SK-N-SH (cell line): Measurements from ENCODE around the gene TMEM165. TPM values are rescaled to one million over a fixed set of nuclear protein-coding genes. Genes with fewer than 3 reads are reported as not detected.

Experiments used
- CTCF ChIA-PET: fragments of 300-600, 350-600 bp; formaldehyde crosslinking; extraction: SDS; loops from one replicate; lab custom pipeline; 2021; lab: Yijun Ruan, JAX
- POLR2A ChIA-PET: fragments of 350-600 bp; sonication (Branson Sonifier 250); formaldehyde crosslinking; extraction: SDS; loops from one replicate; lab custom pipeline; 2020; ENCODE audit warnings: antibody characterized with exemption, inconsistent platforms; lab: Yijun Ruan, JAX
- DNase-seq: peaks from one replicate; pipeline ENCODE4 v3.0.0; 2012
- H2AFZ ChIP-seq: fragments of 200-600 bp; sonication (generic); 2 replicates; pipeline ENCODE4 v1.8.1; 2016; ENCODE audit warnings: antibody characterized with exemption, mild to moderate bottlenecking, low read depth
- H3F3A ChIP-seq: fragments of 200-600 bp; sonication (generic); replicated peaks from 2 replicates; pipeline ENCODE3; 2016; ENCODE audit warnings: antibody characterized with exemption, mild to moderate bottlenecking; ENCODE audit not compliant: insufficient read depth
- H3K27ac ChIP-seq, 2 experiments: fragments of 200-500 bp in 1 of 2; fragments of 200-600 bp in 1 of 2; sonication (Bioruptor generic) in 1 of 2; sonication (generic), shearing (Covaris generic) in 1 of 2; 2 replicates each; pipeline versions ENCODE4 v1.5.1 to v1.6.1; 2014 to 2016; ENCODE audit warnings: low read depth in 2 of 2, inconsistent platforms in 1 of 2, low read length in 1 of 2, mild to moderate bottlenecking in 1 of 2, mixed read lengths in 1 of 2
- H3K27me3 ChIP-seq: fragments of 200-600 bp; sonication (generic), shearing (Covaris generic); 2 replicates; pipeline ENCODE4 v1.6.1; 2016; ENCODE audit warnings: mixed run types; ENCODE audit not compliant: insufficient read depth
- H3K36me3 ChIP-seq, 2 experiments: fragments of 200-500 bp in 1 of 2; fragments of 200-600 bp in 1 of 2; sonication (Bioruptor generic) in 1 of 2; sonication (generic) in 1 of 2; replicated peaks in 1 of 2; 2 replicates each; pipeline versions ENCODE3 to v1.5.1; 2014 to 2016; ENCODE audit warnings: low read length in 1 of 2, mild to moderate bottlenecking in 1 of 2; ENCODE audit not compliant: insufficient read depth in 2 of 2, control insufficient read depth in 1 of 2
- H3K4me1 ChIP-seq, 2 experiments: fragments of 200-500 bp in 1 of 2; fragments of 200-600 bp in 1 of 2; sonication (Bioruptor generic) in 1 of 2; sonication (generic), shearing (Covaris generic) in 1 of 2; 2 replicates each; pipeline versions ENCODE4 v1.5.1 to v1.6.1; 2014 to 2016; ENCODE audit warnings: low read depth in 1 of 2, low read length in 1 of 2, mixed run types in 1 of 2; ENCODE audit not compliant: insufficient read depth in 2 of 2, control insufficient read depth in 1 of 2
- H3K4me2 ChIP-seq: fragments of 200-600 bp; sonication (generic), shearing (Covaris generic); 2 replicates; pipeline ENCODE4 v1.6.1; 2017; ENCODE audit warnings: mixed run types
- H3K4me3 ChIP-seq, 2 experiments: fragments of 200-500 bp in 1 of 2; fragments of 200-600 bp in 1 of 2; sonication (Bioruptor generic) in 1 of 2; sonication (generic), shearing (Covaris generic) in 1 of 2; 2 replicates each; pipeline versions ENCODE4 v1.5.1 to v1.8.1; 2014 to 2016; ENCODE audit warnings: low read depth in 2 of 2, inconsistent platforms in 1 of 2, low read length in 1 of 2, mild to moderate bottlenecking in 1 of 2, mixed read lengths in 1 of 2, moderate library complexity in 1 of 2
- H3K79me2 ChIP-seq: fragments of 200-600 bp; sonication (generic); 2 replicates; pipeline ENCODE4 v1.8.1; 2017; ENCODE audit warnings: mild to moderate bottlenecking; ENCODE audit not compliant: insufficient read depth
- H3K9ac ChIP-seq: fragments of 200-600 bp; sonication (generic); 2 replicates; pipeline ENCODE4 v1.6.1; 2017; ENCODE audit warnings: mixed run types
- H3K9me2 ChIP-seq: fragments of 200-600 bp; sonication (generic); 2 replicates; pipeline ENCODE4 v1.6.1; 2017; ENCODE audit warnings: mixed run types
- H3K9me3 ChIP-seq: fragments of 200-600 bp; sonication (generic); 2 replicates; pipeline ENCODE4 v1.6.1; 2017; ENCODE audit warnings: mixed run types, mild to moderate bottlenecking, moderate library complexity
- H4K20me1 ChIP-seq: fragments of 200-600 bp; sonication (generic); 2 replicates; pipeline ENCODE4 v1.6.1; 2017; ENCODE audit warnings: mild to moderate bottlenecking, mixed run types; ENCODE audit not compliant: insufficient read depth
- FOSL2 ChIP-seq: IDR thresholded peaks from 2 replicates; pipeline ENCODE4 v1.4.0; 2012; ENCODE audit warnings: low read depth, mild to moderate bottlenecking, moderate library complexity, borderline replicate concordance
- FOXJ3 ChIP-seq: sonication (generic); formaldehyde crosslinking; IDR thresholded peaks from 2 replicates; pipeline ENCODE4 v1.5.1; 2020; ENCODE audit warnings: mild to moderate bottlenecking, missing genetic modification reagents
- GABPA ChIP-seq: IDR thresholded peaks from 2 replicates; pipeline ENCODE4 v1.4.0; 2012; ENCODE audit warnings: low read depth, mild to moderate bottlenecking
- JUND ChIP-seq: IDR thresholded peaks from 2 replicates; pipeline ENCODE4 v1.4.0; 2012
- MEF2A ChIP-seq: IDR thresholded peaks from 2 replicates; pipeline ENCODE4 v1.4.0; 2012; ENCODE audit warnings: low read depth, borderline replicate concordance
- MXI1 ChIP-seq: IDR thresholded peaks from 2 replicates; pipeline ENCODE4 v1.6.1; 2012; ENCODE audit warnings: mild to moderate bottlenecking, low read depth, low read length, improper control_type of control experiment
- NFIC ChIP-seq: IDR thresholded peaks from 2 replicates; pipeline ENCODE4 v1.4.0; 2012; ENCODE audit warnings: borderline replicate concordance
- PBX3 ChIP-seq: IDR thresholded peaks from 2 replicates; pipeline ENCODE4; 2012
- RCOR1 ChIP-seq: fragments of 150-350 bp; IDR thresholded peaks from 2 replicates; pipeline ENCODE4 v1.6.1; 2017; ENCODE audit warnings: antibody characterized with exemption, low read length
- RFX5 ChIP-seq: IDR thresholded peaks from 2 replicates; pipeline ENCODE4 v1.6.1; 2012; ENCODE audit warnings: mild to moderate bottlenecking, improper control_type of control experiment, low read length
- SIN3A ChIP-seq: IDR thresholded peaks from 2 replicates; pipeline ENCODE4 v1.6.1; 2012; ENCODE audit warnings: low read depth, mild to moderate bottlenecking, low read length, moderate library complexity, borderline replicate concordance
- TAF1 ChIP-seq: IDR thresholded peaks from 2 replicates; pipeline ENCODE4 v1.6.1; 2012; ENCODE audit warnings: low read depth, mild to moderate bottlenecking, low read length, moderate library complexity, borderline replicate concordance
- TCF12 ChIP-seq: IDR thresholded peaks from 2 replicates; pipeline ENCODE4 v1.4.0; 2012
- TEAD4 ChIP-seq: IDR thresholded peaks from 2 replicates; pipeline ENCODE4 v1.4.0; 2012; ENCODE audit warnings: mild to moderate bottlenecking, borderline replicate concordance; ENCODE audit not compliant: insufficient read depth
- YY1 ChIP-seq: IDR thresholded peaks from 2 replicates; pipeline ENCODE4 v1.4.0; 2012; ENCODE audit warnings: low read depth, mild to moderate bottlenecking
- WGBS: methylation state at CpG from one replicate; pipeline ENCODE4 v1.1.6; 2017; ENCODE audit warnings: low lambda C conversion rate; 5-methylcytosine and 5-hydroxymethylcytosine counted together
- polyA plus RNA-seq, 3 experiments: library from polyadenylated mRNA; depleted of rRNA; stranded (reverse); fragments of >200 nt; gene quantifications; 2 replicates each; pipeline ENCODE4 v1.2.3, GENCODE V29; 2012
- TF ChIP-seq, protein P1 (sequence below): IDR thresholded peaks from 2 replicates; pipeline ENCODE4 v1.4.0; 2012; ENCODE audit warnings: low read depth, borderline replicate concordance
- TF ChIP-seq, protein P2 (sequence below): IDR thresholded peaks from 2 replicates; pipeline ENCODE4 v1.4.0; 2012; ENCODE audit warnings: low read depth
- TF ChIP-seq, protein P3 (sequence below): fragments of 150-350 bp; IDR thresholded peaks from 2 replicates; pipeline ENCODE4 v1.6.1; 2016; ENCODE audit warnings: mild to moderate bottlenecking, low read depth, low read length

The TMEM165 gene
- polyA plus RNA-seq, 1 of the 3 experiments (the other 2 are of a cell fraction): 58.6 TPM

DNA sequence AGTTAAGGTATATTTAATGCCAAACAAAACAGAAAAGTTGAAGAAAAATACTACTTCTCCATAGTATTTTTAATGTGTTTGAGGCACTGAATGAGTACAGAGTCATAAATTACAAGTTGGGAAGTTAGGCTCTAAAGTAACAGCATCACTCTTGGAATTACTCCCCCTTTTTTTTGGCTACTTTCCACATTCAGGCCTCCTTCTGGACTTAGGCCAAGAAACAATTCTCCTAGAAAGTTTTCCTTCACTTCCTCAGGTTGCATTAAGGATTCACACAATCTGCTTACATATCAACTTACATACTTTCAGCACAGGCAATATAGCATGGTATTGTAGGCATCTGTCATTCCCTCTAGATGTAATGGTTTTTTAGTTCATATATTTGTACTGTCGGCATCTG, 52.1 kb downstream of the TMEM165 start:
- peaks cover 29% of the 10 kb centered on the region for H3F3A ChIP-seq
- peaks cover 4% of the 10 kb centered on the region; the same call in 1 of the 2 replicates for H3K79me2 ChIP-seq
- H4K20me1 ChIP-seq: no peaks in the 10 kb centered on the region
- H3K4me3 ChIP-seq: no peak overlapping the region
- DNase-seq: no peak
- H3K4me2 ChIP-seq: no peak overlapping the region
- no peak overlapping the region for H2AFZ ChIP-seq
- H3K9ac ChIP-seq: no peak overlapping the region
- peaks cover 49 to 65% of the 10 kb centered on the region in 2 experiments for H3K36me3 ChIP-seq
- TF ChIP-seq NFIC (peak; percentile 84), PBX3 (0 out of 2 replicates have a peak, but pooled peaks have one; percentile 20)
- TF ChIP-seq, protein P1, sequence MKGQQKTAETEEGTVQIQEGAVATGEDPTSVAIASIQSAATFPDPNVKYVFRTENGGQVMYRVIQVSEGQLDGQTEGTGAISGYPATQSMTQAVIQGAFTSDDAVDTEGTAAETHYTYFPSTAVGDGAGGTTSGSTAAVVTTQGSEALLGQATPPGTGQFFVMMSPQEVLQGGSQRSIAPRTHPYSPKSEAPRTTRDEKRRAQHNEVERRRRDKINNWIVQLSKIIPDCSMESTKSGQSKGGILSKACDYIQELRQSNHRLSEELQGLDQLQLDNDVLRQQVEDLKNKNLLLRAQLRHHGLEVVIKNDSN: no peak
- TF ChIP-seq, all 33 proteins: peak for 2
- Histone ChIP-seq H3K9me2 (no peaks in the 10 kb centered on the region), H3K27me3 (no peaks in the 10 kb centered on the region), H3K27ac (peak overlapping the region in 1 of 2 experiments; percentile 59; a peak in 3 of 4 replicates), H3K4me1 (peaks cover 0 to 23% of the 10 kb centered on the region in 2 experiments; a peak in 1 of 4 replicates), H3K9me3 (no peaks in the 10 kb centered on the region)
- WGBS: 64% methylated on average over 1 of the region's 1 CpG
- POLR2A ChIA-PET: no interaction called here
- CTCF ChIA-PET: no interaction called here

DNA sequence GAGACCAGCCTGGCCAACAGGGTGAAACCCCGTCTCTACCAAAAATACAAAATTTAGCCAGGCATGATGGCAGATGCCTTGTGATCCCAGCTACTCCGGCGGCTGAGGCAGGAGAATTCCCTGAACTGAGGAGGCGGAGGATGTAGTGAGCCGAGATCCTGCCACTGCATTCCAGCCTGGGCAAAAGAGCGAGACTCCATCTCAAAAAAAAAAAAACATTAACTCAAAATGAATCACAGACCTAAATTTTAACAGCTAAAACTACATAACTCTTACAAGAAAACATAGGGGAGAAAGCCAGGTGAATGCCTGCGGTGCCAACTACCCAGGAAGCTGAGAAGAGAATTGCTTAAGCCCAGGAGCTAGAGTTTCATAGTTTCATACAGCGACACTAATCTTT, 54.8 kb downstream of the TMEM165 start:
- WGBS: 96% methylated on average over 7 of the region's 8 CpGs
- Histone ChIP-seq H2AFZ (no peak overlapping the region), H3K4me3 (no peak overlapping the region), H3K4me1 (peaks cover 0 to 22% of the 10 kb centered on the region in 2 experiments; a peak in 1 of 4 replicates), H4K20me1 (no peaks in the 10 kb centered on the region), H3K79me2 (peaks cover 4% of the 10 kb centered on the region; the same call in 1 of the 2 replicates), H3F3A (peaks cover 23% of the 10 kb centered on the region), H3K9me3 (no peaks in the 10 kb centered on the region), H3K27me3 (no peaks in the 10 kb centered on the region), H3K4me2 (no peak overlapping the region), H3K9ac (no peak overlapping the region), H3K27ac (no peak overlapping the region), H3K36me3 (peaks cover 49 to 62% of the 10 kb centered on the region in 2 experiments), H3K9me2 (no peaks in the 10 kb centered on the region)
- POLR2A ChIA-PET: no interaction called here
- TF ChIP-seq NFIC (no peak), JUND (no peak), MXI1 (no peak), RFX5 (no peak), MEF2A (no peak), FOSL2 (no peak), GABPA (no peak), TAF1 (no peak), YY1 (no peak), TCF12 (no peak), PBX3 (no peak), SIN3A (no peak), FOXJ3 (CRISPR knock-in tag) (no peak), TEAD4 (no peak), RCOR1 (no peak)
- TF ChIP-seq, protein P2, sequence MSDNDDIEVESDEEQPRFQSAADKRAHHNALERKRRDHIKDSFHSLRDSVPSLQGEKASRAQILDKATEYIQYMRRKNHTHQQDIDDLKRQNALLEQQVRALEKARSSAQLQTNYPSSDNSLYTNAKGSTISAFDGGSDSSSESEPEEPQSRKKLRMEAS: no peak
- TF ChIP-seq, protein P3, sequence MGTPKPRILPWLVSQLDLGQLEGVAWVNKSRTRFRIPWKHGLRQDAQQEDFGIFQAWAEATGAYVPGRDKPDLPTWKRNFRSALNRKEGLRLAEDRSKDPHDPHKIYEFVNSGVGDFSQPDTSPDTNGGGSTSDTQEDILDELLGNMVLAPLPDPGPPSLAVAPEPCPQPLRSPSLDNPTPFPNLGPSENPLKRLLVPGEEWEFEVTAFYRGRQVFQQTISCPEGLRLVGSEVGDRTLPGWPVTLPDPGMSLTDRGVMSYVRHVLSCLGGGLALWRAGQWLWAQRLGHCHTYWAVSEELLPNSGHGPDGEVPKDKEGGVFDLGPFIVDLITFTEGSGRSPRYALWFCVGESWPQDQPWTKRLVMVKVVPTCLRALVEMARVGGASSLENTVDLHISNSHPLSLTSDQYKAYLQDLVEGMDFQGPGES: no peak
- CTCF ChIA-PET: interaction anchor here (1.0 kb wide), 1 partner anchor 24 kb away, joined by 3 read pairs; no protein-coding TSS in a partner anchor
- DNase-seq: no peak
